Measurements from ENCODE around the gene ANKRD28. TPM values are rescaled to one million over a fixed set of nuclear protein-coding genes. Genes with fewer than 3 reads are reported as not detected.

ANKRD28 gene
- total and polyA plus RNA-seq, 2 of the 8 experiments (the other 6 are each of a cell fraction or from before 2014, with no cell fraction given): 39.1 to 61.7 TPM

GRCh38 chr3:15638193-15638890, 159.4 kb downstream of the ANKRD28 start:
- FAIRE-seq: no peak
- no peak overlapping the region for H2BK5ac ChIP-seq (ENCODE audit: low read depth, low read length)
- H2AK5ac ChIP-seq (ENCODE audit: low read depth, low read length): no peak overlapping the region
- no peak overlapping the region for H2BK120ac ChIP-seq (replicated peaks; ENCODE audit: low read depth, low read length)
- H2AFZ ChIP-seq (ENCODE audit: low read length): no peak overlapping the region
- H3K36me3 ChIP-seq (ENCODE audit: control insufficient read depth in 2 of 4, insufficient read depth in 4 of 4, low read length in 3 of 4): peaks cover 0 to 3% (median 0%) of the 10 kb centered on the region in 4 experiments; a peak in 1 of 8 replicates
- H3K4ac ChIP-seq (replicated peaks; ENCODE audit: insufficient read length, low read depth, low read length): no peak overlapping the region
- CTCF ChIA-PET (ENCODE audit: partially characterized antibody): interaction anchor here (0.5 kb wide), 1 partner anchor 17 kb away, joined by 3 read pairs; no protein-coding TSS in a partner anchor
- no peaks in the 10 kb centered on the region for H4K20me1 ChIP-seq (replicated peaks in 1 of 2; ENCODE audit: control insufficient read depth in 1 of 2, insufficient read depth in 2 of 2, low read length in 2 of 2)
- H3K27me3 ChIP-seq (replicated peaks in 1 of 4; ENCODE audit: control insufficient read depth in 3 of 4, extremely low read depth in 1 of 4, insufficient read depth in 3 of 4, low read length in 3 of 4): no peaks in the 10 kb centered on the region
- no peaks in the 10 kb centered on the region for H3K9me3 ChIP-seq (ENCODE audit: insufficient read depth in 2 of 2, low read depth in 1 of 2, low read length in 1 of 2)
- no peaks in the 10 kb centered on the region for H3K79me1 ChIP-seq (ENCODE audit: low read depth, low read length)
- H3K4me3 ChIP-seq (ENCODE audit: extremely low read depth in 1 of 4, insufficient read depth in 2 of 4, low read depth in 3 of 4, low read length in 4 of 4): no peak overlapping the region
- no peak overlapping the region for H3K14ac ChIP-seq (ENCODE audit: insufficient read length)
- no peaks in the 10 kb centered on the region for H3K79me2 ChIP-seq (ENCODE audit: control insufficient read depth in 1 of 2, insufficient read depth in 2 of 2, low read length in 2 of 2)
- no peak overlapping the region for H3K23ac ChIP-seq (ENCODE audit: insufficient read length)
- no peak overlapping the region for H2BK12ac ChIP-seq (ENCODE audit: low read depth, low read length)
- H4K91ac ChIP-seq (replicated peaks; ENCODE audit: insufficient read length, low read length): no peak overlapping the region
- no peak overlapping the region for H2BK20ac ChIP-seq (ENCODE audit: low read length)
- peaks cover 5 to 23% (median 9%) of the 10 kb centered on the region in 4 experiments; a peak in 6 of 7 replicates for H3K4me1 ChIP-seq (replicated peaks in 1 of 4; ENCODE audit: control insufficient read depth in 3 of 4, insufficient read depth in 4 of 4, low read length in 3 of 4)
- no peak overlapping the region for H4K8ac ChIP-seq (ENCODE audit: extremely low read depth, insufficient read depth, low read length)
- no peaks in the 10 kb centered on the region for H3K23me2 ChIP-seq (ENCODE audit: low read depth, low read length)
- no peak overlapping the region for H4K5ac ChIP-seq (ENCODE audit: insufficient read length, low read depth, low read length)
- H2BK15ac ChIP-seq (ENCODE audit: low read length): no peak overlapping the region
- H3K9ac ChIP-seq (replicated peaks in 1 of 4; ENCODE audit: extremely low read depth in 1 of 4, low read depth in 3 of 4, low read length in 3 of 4): no peak overlapping the region
- 92% methylated on average over 6 of the region's 6 CpGs; no CpG with 5 or more reads in 1 of the 2 experiments for WGBS, 2 experiments (ENCODE audit: extremely low coverage in 1 of 2, insufficient coverage in 1 of 2, insufficient read length in 1 of 2, insufficient replicate concordance in 2 of 2, low coverage in 1 of 2, low lambda C conversion rate in 2 of 2, missing lambda C conversion rate in 1 of 2)
- H3K56ac ChIP-seq (replicated peaks; ENCODE audit: insufficient read length, low read depth, low read length): no peak overlapping the region
- H3K18ac ChIP-seq (ENCODE audit: extremely low read depth, low read length): no peak overlapping the region
- POLR2A ChIA-PET (ENCODE audit: partially characterized antibody): no interaction called here
- H3K27ac ChIP-seq (ENCODE audit: low read depth, low read length): no peak overlapping the region
- no peak overlapping the region for H3K4me2 ChIP-seq (ENCODE audit: insufficient read depth in 1 of 2, low read depth in 2 of 2, low read length in 2 of 2)
- no peak for DNase-seq (ENCODE audit: low read depth in 1 of 2, low spot score in 2 of 2)
- no peak for TF ChIP-seq KDM5A (IDR thresholded peaks at IDR 0.05; ENCODE audit: low read length)
- TF ChIP-seq EZH2 (IDR thresholded peaks at IDR 0.05; ENCODE audit: low read depth, low read length, severe bottlenecking): no peak
- no peak for TF ChIP-seq RFX5 (IDR thresholded peaks at IDR 0.05; ENCODE audit: borderline replicate concordance, low read depth, low read length)
- TF ChIP-seq KDM1A (IDR thresholded peaks at IDR 0.05; ENCODE audit: borderline replicate concordance, low read length): no peak
- TF ChIP-seq ATF2 (IDR thresholded peaks at IDR 0.05; ENCODE audit: low read length): no peak
- TF ChIP-seq SIN3A (conservative IDR thresholded peaks at IDR 0.05 in 1 of 2, IDR thresholded peaks at IDR 0.05 in 1 of 2; ENCODE audit: low read depth in 1 of 2, low read length in 2 of 2): no peak
- TF ChIP-seq EP300 (IDR thresholded peaks at IDR 0.05; ENCODE audit: borderline replicate concordance in 1 of 2, low read depth in 2 of 2, low read length in 2 of 2): no peak
- no peak for TF ChIP-seq HDAC6 (IDR thresholded peaks at IDR 0.05; ENCODE audit: low read depth, low read length)
- TF ChIP-seq RAD21 (IDR thresholded peaks at IDR 0.05 in 1 of 2, conservative IDR thresholded peaks at IDR 0.05 in 1 of 2; ENCODE audit: low read depth in 2 of 2, low read length in 2 of 2): no peak
- no peak for TF ChIP-seq TBP (IDR thresholded peaks at IDR 0.05; ENCODE audit: low read depth, low read length)
